Measurements from ENCODE around the gene CDK5RAP3.

GRCh38 chr17:47995241-47995935 is 24.5 kb downstream of the CDK5RAP3 start:
- TF ChIP-seq EZH2phosphoT487 (IDR thresholded peaks at IDR 0.05; ENCODE audit: low read depth, severe bottlenecking, unreplicated experiment) (no peak), EZH2 (IDR thresholded peaks at IDR 0.05; ENCODE audit: borderline replicate concordance) (no peak)
- TF ChIP-seq, protein P1, sequence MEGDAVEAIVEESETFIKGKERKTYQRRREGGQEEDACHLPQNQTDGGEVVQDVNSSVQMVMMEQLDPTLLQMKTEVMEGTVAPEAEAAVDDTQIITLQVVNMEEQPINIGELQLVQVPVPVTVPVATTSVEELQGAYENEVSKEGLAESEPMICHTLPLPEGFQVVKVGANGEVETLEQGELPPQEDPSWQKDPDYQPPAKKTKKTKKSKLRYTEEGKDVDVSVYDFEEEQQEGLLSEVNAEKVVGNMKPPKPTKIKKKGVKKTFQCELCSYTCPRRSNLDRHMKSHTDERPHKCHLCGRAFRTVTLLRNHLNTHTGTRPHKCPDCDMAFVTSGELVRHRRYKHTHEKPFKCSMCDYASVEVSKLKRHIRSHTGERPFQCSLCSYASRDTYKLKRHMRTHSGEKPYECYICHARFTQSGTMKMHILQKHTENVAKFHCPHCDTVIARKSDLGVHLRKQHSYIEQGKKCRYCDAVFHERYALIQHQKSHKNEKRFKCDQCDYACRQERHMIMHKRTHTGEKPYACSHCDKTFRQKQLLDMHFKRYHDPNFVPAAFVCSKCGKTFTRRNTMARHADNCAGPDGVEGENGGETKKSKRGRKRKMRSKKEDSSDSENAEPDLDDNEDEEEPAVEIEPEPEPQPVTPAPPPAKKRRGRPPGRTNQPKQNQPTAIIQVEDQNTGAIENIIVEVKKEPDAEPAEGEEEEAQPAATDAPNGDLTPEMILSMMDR (IDR thresholded peaks at IDR 0.05; ENCODE audit: poor library complexity): no peak

All from hepatocyte (in vitro differentiated cells).